Measurements from ENCODE around the gene NR2C2AP. TPM values are rescaled to one million over a fixed set of nuclear protein-coding genes. Genes with fewer than 3 reads are reported as not detected.
"Not testable (repeated sequence)": the region's sequence is repeated elsewhere in the genome, so short reads cannot be mapped to it uniquely, and the experiment has no call there.

Gene NR2C2AP
- total RNA-seq, 1 donor = 17.8 TPM

DNA sequence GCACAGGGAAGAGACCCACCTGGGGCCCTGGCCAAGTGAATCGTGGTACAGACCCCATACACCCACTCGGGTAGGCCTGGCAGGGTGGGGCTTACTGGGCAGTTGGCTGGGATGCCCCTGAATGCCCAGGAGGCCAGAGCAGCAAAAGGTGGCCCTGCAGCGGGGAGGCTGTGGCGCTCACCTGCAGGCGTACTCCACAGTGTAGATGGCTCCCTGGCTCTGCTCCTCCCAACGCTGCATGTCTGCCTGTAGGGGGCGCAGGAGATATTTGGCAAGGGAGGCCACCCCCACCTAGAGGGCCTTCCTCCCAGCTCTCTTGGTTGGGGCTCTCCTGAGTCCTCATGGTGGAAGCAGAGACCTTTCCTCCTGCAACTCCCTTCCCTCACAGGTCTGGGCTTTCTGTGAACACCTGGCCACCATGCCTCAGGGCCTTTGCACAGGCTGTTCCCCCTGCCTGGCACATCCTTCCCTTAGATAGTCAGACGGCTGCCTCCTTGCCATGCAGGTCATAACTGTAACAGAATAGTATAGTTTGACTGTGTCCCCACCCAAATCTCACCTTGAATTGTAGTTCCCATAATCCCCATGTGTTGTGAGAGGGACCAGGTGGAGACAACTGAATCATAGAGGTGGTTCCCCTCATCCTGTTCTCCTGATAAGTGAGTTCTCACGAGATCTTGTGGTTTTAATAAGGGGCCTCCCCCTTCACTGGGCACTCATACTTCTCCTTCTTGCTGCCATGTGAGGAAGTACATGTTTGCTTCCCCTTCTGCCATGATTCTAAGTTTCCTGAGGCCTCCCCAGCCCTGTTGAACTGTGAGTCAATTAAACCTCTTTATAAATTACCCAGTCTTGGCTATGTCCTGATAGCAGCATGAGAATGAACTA is 17.1 kb downstream of the NR2C2AP start:
- TF ChIP-seq, protein P1, sequence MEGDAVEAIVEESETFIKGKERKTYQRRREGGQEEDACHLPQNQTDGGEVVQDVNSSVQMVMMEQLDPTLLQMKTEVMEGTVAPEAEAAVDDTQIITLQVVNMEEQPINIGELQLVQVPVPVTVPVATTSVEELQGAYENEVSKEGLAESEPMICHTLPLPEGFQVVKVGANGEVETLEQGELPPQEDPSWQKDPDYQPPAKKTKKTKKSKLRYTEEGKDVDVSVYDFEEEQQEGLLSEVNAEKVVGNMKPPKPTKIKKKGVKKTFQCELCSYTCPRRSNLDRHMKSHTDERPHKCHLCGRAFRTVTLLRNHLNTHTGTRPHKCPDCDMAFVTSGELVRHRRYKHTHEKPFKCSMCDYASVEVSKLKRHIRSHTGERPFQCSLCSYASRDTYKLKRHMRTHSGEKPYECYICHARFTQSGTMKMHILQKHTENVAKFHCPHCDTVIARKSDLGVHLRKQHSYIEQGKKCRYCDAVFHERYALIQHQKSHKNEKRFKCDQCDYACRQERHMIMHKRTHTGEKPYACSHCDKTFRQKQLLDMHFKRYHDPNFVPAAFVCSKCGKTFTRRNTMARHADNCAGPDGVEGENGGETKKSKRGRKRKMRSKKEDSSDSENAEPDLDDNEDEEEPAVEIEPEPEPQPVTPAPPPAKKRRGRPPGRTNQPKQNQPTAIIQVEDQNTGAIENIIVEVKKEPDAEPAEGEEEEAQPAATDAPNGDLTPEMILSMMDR (IDR thresholded peaks at IDR 0.05; ENCODE audit: insufficient read depth, low read length) = peak; percentile 55
- H3K4me3 ChIP-seq (ENCODE audit: low read depth, low read length) = no peak overlapping the region

DNA sequence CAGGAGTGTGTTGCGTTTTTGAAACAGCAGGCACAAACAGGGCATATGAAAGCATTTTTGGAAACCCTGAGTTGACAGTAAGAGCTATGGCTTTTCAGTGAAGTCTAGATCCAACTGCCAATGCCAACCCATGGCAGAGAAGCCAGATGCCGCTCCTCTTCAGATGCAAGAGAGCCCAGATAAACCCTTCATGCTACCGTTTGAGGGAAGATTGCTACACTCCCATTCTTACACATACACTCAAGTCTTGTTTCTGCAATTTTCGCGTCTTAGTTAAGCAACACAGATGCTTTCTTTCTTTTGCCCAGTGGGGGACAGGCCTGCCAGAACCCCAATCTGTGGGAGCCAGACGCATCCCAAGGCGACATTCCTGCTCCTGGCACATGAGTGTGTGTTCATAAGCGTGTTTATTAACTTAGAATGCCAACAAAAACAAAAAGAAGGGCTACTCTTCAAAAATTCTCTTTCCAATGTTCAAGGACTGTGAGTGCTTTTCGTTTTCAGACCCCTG is 21.7 kb downstream of the NR2C2AP start:
- no peak for DNase-seq (ENCODE audit: low read depth)
- TF ChIP-seq, protein P1 (IDR thresholded peaks at IDR 0.05; ENCODE audit: insufficient read depth, low read length) = no peak

More for the DNA sequence above, 17.1 kb downstream of the NR2C2AP start:
- DNase-seq (ENCODE audit: low read depth) = peak; percentile 31

DNA sequence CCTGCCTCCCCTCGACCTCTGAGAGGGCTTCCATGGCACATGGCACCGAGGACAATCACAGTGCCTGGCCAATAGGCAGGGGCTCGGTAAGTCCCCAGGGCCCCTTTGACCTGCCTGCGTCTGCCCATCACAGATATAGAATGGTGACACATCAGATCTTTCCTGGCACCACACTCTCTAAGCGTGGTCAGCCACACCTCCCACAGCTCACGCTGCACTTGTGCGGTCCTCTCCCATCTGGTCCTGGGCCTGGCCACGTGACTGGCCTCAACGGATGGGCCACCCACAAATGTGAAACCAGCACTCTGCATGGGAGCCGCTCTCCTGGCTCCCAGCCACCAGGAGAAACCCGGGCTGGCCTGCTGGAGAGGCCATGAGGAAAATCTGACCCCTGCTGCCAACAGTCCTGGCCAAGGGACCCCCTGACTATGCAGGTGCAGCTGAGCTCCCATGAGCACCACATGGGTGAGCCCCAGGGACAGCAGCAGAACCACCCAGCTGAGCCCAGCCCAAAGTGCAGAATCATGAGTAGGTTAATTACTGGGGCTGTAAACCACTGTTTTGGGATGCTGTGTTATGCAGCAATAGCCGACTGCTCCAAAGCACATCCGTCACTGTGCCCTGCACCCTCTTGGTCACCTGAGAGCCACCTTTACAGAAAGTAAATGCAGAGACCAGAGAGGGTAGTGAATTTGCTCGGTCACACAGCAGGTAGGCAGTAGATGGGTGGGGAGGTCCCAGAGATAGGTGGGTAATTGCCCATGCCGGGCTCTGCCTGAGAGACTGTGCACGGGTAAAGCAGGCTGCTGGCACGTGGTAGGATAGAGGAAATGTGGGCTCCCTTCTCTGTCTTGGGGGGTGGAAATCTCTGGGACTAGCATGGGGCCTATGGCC is 23.4 kb downstream of the NR2C2AP start:
- TF ChIP-seq, protein P1 (IDR thresholded peaks at IDR 0.05; ENCODE audit: insufficient read depth, low read length) = no peak
- no peak overlapping the region for H3K4me3 ChIP-seq (ENCODE audit: low read depth, low read length)
- DNase-seq (ENCODE audit: low read depth) = no peak

More for the DNA sequence above, 21.7 kb downstream of the NR2C2AP start:
- H3K4me3 ChIP-seq (ENCODE audit: low read depth, low read length) = no peak overlapping the region

DNA sequence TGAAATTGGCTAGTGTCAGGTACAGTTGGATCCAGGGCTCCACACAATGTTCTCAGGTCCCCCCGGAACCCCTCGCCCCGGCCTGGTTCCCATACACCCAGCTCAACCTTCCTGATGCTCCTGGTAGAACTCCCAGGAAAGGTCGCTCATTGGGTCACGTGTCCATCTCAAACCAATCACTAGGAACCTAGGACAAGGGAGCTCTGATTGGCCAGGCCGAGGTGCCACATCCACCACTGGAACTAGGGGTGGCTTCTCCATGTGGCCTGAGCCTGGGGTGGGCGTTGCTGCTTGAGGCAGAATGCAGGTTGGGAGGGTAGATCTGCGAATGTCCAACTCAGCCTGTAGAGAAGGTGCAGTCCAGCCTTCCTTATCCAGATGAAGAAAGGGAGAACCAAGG is 26.3 kb downstream of the NR2C2AP start:
- TF ChIP-seq, protein P1 (IDR thresholded peaks at IDR 0.05; ENCODE audit: insufficient read depth, low read length) = no peak
- no peak for DNase-seq (ENCODE audit: low read depth)
- H3K4me3 ChIP-seq (ENCODE audit: low read depth, low read length) = no peak overlapping the region

DNA sequence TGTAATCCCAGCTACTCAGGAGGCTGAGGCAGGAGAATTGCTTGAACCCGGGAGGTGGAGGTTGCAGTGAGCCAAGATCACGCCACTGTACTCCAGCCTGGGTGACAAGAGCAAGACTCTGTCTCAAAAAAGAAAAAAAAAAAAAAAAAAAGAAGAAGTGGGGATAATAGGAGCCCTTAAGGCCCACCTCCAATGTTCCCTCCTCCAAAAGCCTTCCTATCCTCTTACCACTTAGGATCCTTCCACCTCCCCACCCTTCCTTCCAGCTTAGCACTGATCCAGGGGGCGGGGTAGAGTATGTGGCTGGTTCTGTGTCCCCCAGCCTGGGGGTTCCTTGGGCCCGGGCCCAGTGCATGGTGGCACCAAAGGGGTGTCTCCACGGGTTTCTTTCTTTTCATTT is 30.0 kb downstream of the NR2C2AP start:
- DNase-seq (ENCODE audit: low read depth); H3K4me3 ChIP-seq (ENCODE audit: low read depth, low read length): not testable (repeated sequence)

DNA sequence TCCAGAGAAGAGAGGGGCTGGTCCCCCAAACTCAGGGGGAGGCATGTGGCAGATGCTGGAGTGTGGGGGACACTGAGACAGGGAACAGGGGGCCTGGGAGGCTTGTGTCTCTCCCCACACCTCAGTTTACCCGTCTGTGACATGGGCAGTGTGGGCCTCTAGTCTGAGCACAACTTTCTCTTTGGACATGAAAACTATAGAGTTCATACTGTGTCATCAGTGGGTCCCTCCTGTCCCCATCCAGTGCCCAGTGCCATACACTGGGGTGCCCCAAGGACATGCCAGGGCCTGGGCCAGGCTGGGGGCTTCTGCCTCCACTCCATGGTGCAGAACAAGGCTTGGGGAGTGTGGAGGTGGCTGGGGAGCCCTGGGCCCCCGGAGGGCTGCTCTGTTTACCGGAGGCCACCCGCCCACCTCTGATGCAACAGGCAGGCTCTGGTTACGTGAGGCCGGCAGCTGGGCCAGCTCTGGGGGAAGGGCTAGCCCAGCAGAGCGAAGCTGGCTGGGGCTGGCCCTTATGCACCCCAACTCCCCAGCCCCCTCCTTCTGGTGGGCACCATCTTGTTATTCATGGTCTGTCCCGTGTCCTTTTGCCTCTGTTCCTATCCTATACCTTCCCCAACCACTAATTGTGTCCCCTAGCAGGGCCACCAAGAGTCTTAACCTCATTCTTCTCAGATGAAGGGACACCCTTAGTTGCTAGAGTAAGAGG is 31.2 kb downstream of the NR2C2AP start:
- peak; percentile 55 for DNase-seq (ENCODE audit: low read depth)
- no peak overlapping the region for H3K4me3 ChIP-seq (ENCODE audit: low read depth, low read length)
- TF ChIP-seq, protein P1 (IDR thresholded peaks at IDR 0.05; ENCODE audit: insufficient read depth, low read length) = no peak

Data from fibroblast of the aortic adventitia (primary cell).